Measurements from ENCODE around the gene SLC6A6. TPM values are rescaled to one million over a fixed set of nuclear protein-coding genes. Genes with fewer than 3 reads are reported as not detected.

Gene SLC6A6
- total and polyA plus RNA-seq, 10 of the 15 experiments (the other 5 are each of a cell fraction or from before 2014, with no cell fraction given): 5.6 to 47.0 (median 20.2) TPM

DNA sequence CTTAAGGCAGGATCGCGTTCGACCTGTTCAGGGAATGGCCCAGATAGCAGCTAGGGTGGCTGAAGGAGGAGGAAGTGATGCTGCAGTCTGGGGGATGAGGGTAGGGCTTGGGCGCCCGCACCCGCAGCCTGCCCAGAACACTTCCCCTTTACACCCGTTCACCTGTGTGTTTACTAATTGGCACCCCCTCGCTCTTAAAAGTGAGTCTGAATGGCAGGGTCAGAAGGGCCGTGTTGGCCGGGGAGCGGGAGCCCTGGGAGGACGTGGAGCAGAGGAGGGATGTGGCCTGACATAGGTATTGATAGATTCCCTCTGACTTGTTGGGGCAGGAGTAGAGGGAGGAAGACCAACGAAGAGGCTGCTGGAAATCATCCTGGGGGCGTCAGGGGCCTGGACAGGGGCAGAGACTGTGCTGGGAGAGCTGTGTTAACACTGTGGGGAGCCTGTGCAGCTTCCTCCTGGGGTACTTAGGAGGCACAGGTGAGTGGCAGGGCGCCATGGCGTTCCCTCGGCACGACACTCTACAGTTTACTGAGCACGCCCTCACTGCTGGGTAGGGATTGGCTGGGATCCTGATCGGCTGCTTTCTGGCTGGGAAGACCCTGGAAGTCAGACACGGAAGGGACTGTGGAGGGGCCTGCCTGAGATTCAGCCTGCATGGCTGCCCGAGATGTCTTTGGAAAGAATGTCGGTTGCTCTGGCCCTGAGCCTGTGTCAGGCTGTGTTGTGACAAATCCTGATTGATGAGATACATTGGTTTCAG is 51.7 kb downstream of the SLC6A6 start:
- H3K9ac ChIP-seq (ENCODE audit: control insufficient read depth, insufficient read depth, low read length): no peak overlapping the region
- no peaks in the 10 kb centered on the region for H3K4me1 ChIP-seq (ENCODE audit: control insufficient read depth, insufficient read depth, low read length)
- ChIA-PET CTCF (interaction anchor here (1.6 kb wide), 1 partner anchor 14 kb away, joined by 7 read pairs; no protein-coding TSS in a partner anchor), POLR2A (no interaction called here), RAD21 (ENCODE audit: unreplicated experiment) (no interaction called here), SMC1A (ENCODE audit: uncharacterized antibody, unreplicated experiment) (interaction anchor here (0.9 to 1.8 kb wide), 2 partner anchors 23 to 43 kb away, joined by 3 to 4 read pairs; no protein-coding TSS in a partner anchor)
- H3K4me3 ChIP-seq: no peak overlapping the region
- H3K36me3 ChIP-seq (ENCODE audit: control insufficient read depth in 2 of 2, insufficient read depth in 2 of 2, low read length in 1 of 2): peaks cover 12 to 15% of the 10 kb centered on the region in 2 experiments
- no peaks in the 10 kb centered on the region for H3K9me3 ChIP-seq (replicated peaks; ENCODE audit: control insufficient read depth, insufficient read depth, low read length)
- 88% methylated on average over 22 of the region's 23 CpGs for WGBS (ENCODE audit: insufficient coverage, insufficient replicate concordance, low lambda C conversion rate, missing lambda C conversion rate)
- H4K20me1 ChIP-seq (ENCODE audit: control insufficient read depth, insufficient read depth): no peaks in the 10 kb centered on the region
- DNase-seq (ENCODE audit: low read depth, low spot score): no peak
- no peak for TF ChIP-seq LARP7 (IDR thresholded peaks at IDR 0.05)
- TF ChIP-seq CBX5 (IDR thresholded peaks at IDR 0.05; ENCODE audit: low read depth): no peak
- no peak for TF ChIP-seq PAX8 (IDR thresholded peaks at IDR 0.05)
- TF ChIP-seq EED (IDR thresholded peaks at IDR 0.05; ENCODE audit: low read depth): no peak
- no peak for TF ChIP-seq CHD1 (IDR thresholded peaks at IDR 0.05; ENCODE audit: low read depth, low read length)
- no peak for TF ChIP-seq FOXM1 (IDR thresholded peaks at IDR 0.05; ENCODE audit: low read depth, low read length)
- TF ChIP-seq, protein P1, sequence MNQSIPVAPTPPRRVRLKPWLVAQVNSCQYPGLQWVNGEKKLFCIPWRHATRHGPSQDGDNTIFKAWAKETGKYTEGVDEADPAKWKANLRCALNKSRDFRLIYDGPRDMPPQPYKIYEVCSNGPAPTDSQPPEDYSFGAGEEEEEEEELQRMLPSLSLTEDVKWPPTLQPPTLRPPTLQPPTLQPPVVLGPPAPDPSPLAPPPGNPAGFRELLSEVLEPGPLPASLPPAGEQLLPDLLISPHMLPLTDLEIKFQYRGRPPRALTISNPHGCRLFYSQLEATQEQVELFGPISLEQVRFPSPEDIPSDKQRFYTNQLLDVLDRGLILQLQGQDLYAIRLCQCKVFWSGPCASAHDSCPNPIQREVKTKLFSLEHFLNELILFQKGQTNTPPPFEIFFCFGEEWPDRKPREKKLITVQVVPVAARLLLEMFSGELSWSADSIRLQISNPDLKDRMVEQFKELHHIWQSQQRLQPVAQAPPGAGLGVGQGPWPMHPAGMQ (IDR thresholded peaks at IDR 0.05; ENCODE audit: borderline replicate concordance): no peak
- no peak for TF ChIP-seq RB1 (IDR thresholded peaks at IDR 0.05; ENCODE audit: borderline replicate concordance)
- TF ChIP-seq TCF7 (IDR thresholded peaks at IDR 0.05; ENCODE audit: borderline replicate concordance): no peak
- TF ChIP-seq, protein P2, sequence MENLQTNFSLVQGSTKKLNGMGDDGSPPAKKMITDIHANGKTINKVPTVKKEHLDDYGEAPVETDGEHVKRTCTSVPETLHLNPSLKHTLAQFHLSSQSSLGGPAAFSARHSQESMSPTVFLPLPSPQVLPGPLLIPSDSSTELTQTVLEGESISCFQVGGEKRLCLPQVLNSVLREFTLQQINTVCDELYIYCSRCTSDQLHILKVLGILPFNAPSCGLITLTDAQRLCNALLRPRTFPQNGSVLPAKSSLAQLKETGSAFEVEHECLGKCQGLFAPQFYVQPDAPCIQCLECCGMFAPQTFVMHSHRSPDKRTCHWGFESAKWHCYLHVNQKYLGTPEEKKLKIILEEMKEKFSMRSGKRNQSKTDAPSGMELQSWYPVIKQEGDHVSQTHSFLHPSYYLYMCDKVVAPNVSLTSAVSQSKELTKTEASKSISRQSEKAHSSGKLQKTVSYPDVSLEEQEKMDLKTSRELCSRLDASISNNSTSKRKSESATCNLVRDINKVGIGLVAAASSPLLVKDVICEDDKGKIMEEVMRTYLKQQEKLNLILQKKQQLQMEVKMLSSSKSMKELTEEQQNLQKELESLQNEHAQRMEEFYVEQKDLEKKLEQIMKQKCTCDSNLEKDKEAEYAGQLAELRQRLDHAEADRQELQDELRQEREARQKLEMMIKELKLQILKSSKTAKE (IDR thresholded peaks at IDR 0.05; ENCODE audit: low read depth, poor library complexity, severe bottlenecking): no peak
- no peak for TF ChIP-seq NR2F1 (conservative IDR thresholded peaks at IDR 0.05)
- TF ChIP-seq, protein P3, sequence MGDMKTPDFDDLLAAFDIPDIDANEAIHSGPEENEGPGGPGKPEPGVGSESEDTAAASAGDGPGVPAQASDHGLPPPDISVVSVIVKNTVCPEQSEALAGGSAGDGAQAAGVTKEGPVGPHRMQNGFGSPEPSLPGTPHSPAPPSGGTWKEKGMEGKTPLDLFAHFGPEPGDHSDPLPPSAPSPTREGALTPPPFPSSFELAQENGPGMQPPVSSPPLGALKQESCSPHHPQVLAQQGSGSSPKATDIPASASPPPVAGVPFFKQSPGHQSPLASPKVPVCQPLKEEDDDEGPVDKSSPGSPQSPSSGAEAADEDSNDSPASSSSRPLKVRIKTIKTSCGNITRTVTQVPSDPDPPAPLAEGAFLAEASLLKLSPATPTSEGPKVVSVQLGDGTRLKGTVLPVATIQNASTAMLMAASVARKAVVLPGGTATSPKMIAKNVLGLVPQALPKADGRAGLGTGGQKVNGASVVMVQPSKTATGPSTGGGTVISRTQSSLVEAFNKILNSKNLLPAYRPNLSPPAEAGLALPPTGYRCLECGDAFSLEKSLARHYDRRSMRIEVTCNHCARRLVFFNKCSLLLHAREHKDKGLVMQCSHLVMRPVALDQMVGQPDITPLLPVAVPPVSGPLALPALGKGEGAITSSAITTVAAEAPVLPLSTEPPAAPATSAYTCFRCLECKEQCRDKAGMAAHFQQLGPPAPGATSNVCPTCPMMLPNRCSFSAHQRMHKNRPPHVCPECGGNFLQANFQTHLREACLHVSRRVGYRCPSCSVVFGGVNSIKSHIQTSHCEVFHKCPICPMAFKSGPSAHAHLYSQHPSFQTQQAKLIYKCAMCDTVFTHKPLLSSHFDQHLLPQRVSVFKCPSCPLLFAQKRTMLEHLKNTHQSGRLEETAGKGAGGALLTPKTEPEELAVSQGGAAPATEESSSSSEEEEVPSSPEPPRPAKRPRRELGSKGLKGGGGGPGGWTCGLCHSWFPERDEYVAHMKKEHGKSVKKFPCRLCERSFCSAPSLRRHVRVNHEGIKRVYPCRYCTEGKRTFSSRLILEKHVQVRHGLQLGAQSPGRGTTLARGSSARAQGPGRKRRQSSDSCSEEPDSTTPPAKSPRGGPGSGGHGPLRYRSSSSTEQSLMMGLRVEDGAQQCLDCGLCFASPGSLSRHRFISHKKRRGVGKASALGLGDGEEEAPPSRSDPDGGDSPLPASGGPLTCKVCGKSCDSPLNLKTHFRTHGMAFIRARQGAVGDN (IDR thresholded peaks at IDR 0.05): no peak
- TF ChIP-seq, protein P4, sequence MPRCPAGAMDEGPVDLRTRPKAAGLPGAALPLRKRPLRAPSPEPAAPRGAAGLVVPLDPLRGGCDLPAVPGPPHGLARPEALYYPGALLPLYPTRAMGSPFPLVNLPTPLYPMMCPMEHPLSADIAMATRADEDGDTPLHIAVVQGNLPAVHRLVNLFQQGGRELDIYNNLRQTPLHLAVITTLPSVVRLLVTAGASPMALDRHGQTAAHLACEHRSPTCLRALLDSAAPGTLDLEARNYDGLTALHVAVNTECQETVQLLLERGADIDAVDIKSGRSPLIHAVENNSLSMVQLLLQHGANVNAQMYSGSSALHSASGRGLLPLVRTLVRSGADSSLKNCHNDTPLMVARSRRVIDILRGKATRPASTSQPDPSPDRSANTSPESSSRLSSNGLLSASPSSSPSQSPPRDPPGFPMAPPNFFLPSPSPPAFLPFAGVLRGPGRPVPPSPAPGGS (IDR thresholded peaks at IDR 0.05; ENCODE audit: borderline replicate concordance, insufficient read depth, low read depth, low read length, poor library complexity, severe bottlenecking): no peak
- no peaks in the 10 kb centered on the region for H3K79me2 ChIP-seq (ENCODE audit: control insufficient read depth, insufficient read depth, low read length)
- no peak overlapping the region for H3K4me2 ChIP-seq (ENCODE audit: control insufficient read depth, insufficient read depth)
- no peak for FAIRE-seq
- no peak overlapping the region for H3K27ac ChIP-seq (ENCODE audit: control insufficient read depth, insufficient read depth)
- BruUV-seq (replicated peaks): no TSS peak
- no peaks in the 10 kb centered on the region for H3K27me3 ChIP-seq (replicated peaks in 1 of 2; ENCODE audit: control insufficient read depth in 2 of 2, insufficient read depth in 2 of 2, low read length in 1 of 2)
- in situ Hi-C loops (cut with MboI) (no loop called here), intact Hi-C loops (cut with micrococcal nuclease; ENCODE audit: unreplicated experiment) (no loop called here)
- no peak for ATAC-seq
- H2AFZ ChIP-seq (ENCODE audit: control insufficient read depth, low read depth, low read length): no peak overlapping the region

Data from GM12878 (cell line).